Measurements from ENCODE around the gene PTPRT.
"Not testable (repeated sequence)": the region's sequence is repeated elsewhere in the genome, so short reads cannot be mapped to it uniquely, and the experiment has no call there.

The PTPRT gene

DNA sequence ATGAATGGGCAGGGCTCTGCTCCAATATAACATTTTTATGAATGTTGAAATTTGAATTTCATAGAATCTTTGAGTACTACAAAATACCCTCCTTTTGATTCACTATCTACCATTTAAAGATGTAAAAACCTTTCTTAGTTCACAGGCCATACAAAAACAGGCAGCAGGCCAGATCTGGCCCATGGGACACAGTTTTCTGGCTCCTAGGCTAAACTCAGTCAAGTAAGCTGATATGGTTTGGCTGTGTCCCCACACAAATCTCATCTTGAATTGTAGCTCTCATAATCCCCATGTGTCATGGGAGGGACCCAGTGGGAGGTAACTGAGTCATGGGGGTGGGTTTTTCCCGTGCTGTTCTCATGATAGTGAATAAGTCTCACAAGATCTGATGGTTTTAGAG is 25.0 kb downstream of the PTPRT start:
- H3K4ac ChIP-seq (ENCODE audit: low read depth in 1 of 2, low read length in 2 of 2); H4K91ac ChIP-seq (ENCODE audit: low read length); H3K18ac ChIP-seq (ENCODE audit: low read depth in 1 of 2, low read length in 2 of 2); H3K23ac ChIP-seq (ENCODE audit: low read length in 2 of 2); H3K4me1 ChIP-seq (ENCODE audit: control insufficient read depth, insufficient read depth, low read depth, low read length); H2AK5ac ChIP-seq (ENCODE audit: low read length, severe bottlenecking); H3K9ac ChIP-seq (ENCODE audit: low read length); H3K4me2 ChIP-seq (ENCODE audit: low read length, poor library complexity, severe bottlenecking); H3K27ac ChIP-seq (ENCODE audit: low read length, poor library complexity, severe bottlenecking); H2AFZ ChIP-seq (ENCODE audit: low read depth, low read length); H3K27me3 ChIP-seq (ENCODE audit: control insufficient read depth in 1 of 2, insufficient read depth in 1 of 2, low read length in 2 of 2); H3K36me3 ChIP-seq (ENCODE audit: control insufficient read depth in 1 of 2, insufficient read depth in 2 of 2, low read depth in 1 of 2, low read length in 2 of 2); H3K9me3 ChIP-seq (ENCODE audit: control insufficient read depth, low read length); H2BK15ac ChIP-seq (ENCODE audit: low read depth, poor library complexity, severe bottlenecking); DNase-seq; H3K4me3 ChIP-seq (ENCODE audit: insufficient read depth in 1 of 2, low read depth in 1 of 2, low read length in 2 of 2); H2BK12ac ChIP-seq (ENCODE audit: low read length in 2 of 2); H3K79me1 ChIP-seq (replicated peaks; ENCODE audit: low read length, poor library complexity, severe bottlenecking); H2BK120ac ChIP-seq (ENCODE audit: low read depth, low read length); H3K14ac ChIP-seq (ENCODE audit: low read length in 2 of 2); H4K8ac ChIP-seq (ENCODE audit: low read length); H2BK5ac ChIP-seq (ENCODE audit: low read depth, low read length, poor library complexity, severe bottlenecking): not testable (repeated sequence)
- WGBS, result 40% methylated on average over 1 of the region's 1 CpG

DNA sequence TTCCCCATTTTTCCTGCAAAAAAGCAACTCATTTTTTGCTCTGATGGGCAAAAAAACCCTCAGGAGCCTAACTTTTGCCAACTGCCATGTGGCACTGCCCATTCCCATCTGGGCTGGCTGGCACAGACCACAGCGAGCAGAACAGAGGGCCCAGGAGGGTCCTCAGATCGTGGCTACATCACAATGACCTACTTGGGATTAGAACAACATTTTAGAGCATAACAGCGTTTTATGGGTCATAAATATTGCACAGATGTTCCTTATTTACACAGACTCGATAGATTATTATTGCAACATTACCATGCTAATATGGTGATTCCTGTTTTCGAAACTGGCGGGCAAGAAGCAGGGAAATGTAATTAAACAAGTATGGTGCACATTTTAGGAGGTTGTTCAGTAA is 28.0 kb downstream of the PTPRT start:
- Histone ChIP-seq H3K4me1 (ENCODE audit: control insufficient read depth, insufficient read depth, low read depth, low read length) (no peaks in the 10 kb centered on the region), H3K9me3 (ENCODE audit: control insufficient read depth, low read length) (no peaks in the 10 kb centered on the region), H4K8ac (ENCODE audit: low read length) (no peak overlapping the region), H2BK5ac (ENCODE audit: low read depth, low read length, poor library complexity, severe bottlenecking) (no peak overlapping the region), H3K4me2 (ENCODE audit: low read length, poor library complexity, severe bottlenecking) (no peak overlapping the region), H3K79me1 (replicated peaks; ENCODE audit: low read length, poor library complexity, severe bottlenecking) (no peaks in the 10 kb centered on the region), H3K9ac (ENCODE audit: low read length) (no peak overlapping the region), H3K27me3 (ENCODE audit: control insufficient read depth in 1 of 2, insufficient read depth in 1 of 2, low read length in 2 of 2) (no peaks in the 10 kb centered on the region), H3K18ac (ENCODE audit: low read depth in 1 of 2, low read length in 2 of 2) (no peak overlapping the region), H2AK5ac (ENCODE audit: low read length, severe bottlenecking) (no peak overlapping the region), H3K4me3 (ENCODE audit: insufficient read depth in 1 of 2, low read depth in 1 of 2, low read length in 2 of 2) (no peak overlapping the region), H2AFZ (ENCODE audit: low read depth, low read length) (no peak overlapping the region), H3K14ac (ENCODE audit: low read length in 2 of 2) (no peak overlapping the region), H3K4ac (ENCODE audit: low read depth in 1 of 2, low read length in 2 of 2) (no peak overlapping the region), H3K36me3 (ENCODE audit: control insufficient read depth in 1 of 2, insufficient read depth in 2 of 2, low read depth in 1 of 2, low read length in 2 of 2) (no peaks in the 10 kb centered on the region), H2BK12ac (ENCODE audit: low read length in 2 of 2) (no peak overlapping the region), H3K27ac (ENCODE audit: low read length, poor library complexity, severe bottlenecking) (no peak overlapping the region), H3K23ac (ENCODE audit: low read length in 2 of 2) (no peak overlapping the region), H2BK15ac (ENCODE audit: low read depth, poor library complexity, severe bottlenecking) (no peak overlapping the region), H2BK120ac (ENCODE audit: low read depth, low read length) (no peak overlapping the region), H4K91ac (ENCODE audit: low read length) (no peak overlapping the region)
- no peak for DNase-seq
- 60% methylated on average over 2 of the region's 6 CpGs for WGBS

- Histone ChIP-seq H3K9me3 (ENCODE audit: control insufficient read depth, low read length) (no peaks in the 10 kb centered on the region), H3K23ac (ENCODE audit: low read length in 2 of 2) (no peak overlapping the region), H4K8ac (ENCODE audit: low read length) (no peak overlapping the region), H3K14ac (ENCODE audit: low read length in 2 of 2) (no peak overlapping the region), H2BK15ac (ENCODE audit: low read depth, poor library complexity, severe bottlenecking) (no peak overlapping the region), H2AK5ac (ENCODE audit: low read length, severe bottlenecking) (no peak overlapping the region), H2AFZ (ENCODE audit: low read depth, low read length) (no peak overlapping the region), H3K9ac (ENCODE audit: low read length) (no peak overlapping the region), H3K36me3 (ENCODE audit: control insufficient read depth in 1 of 2, insufficient read depth in 2 of 2, low read depth in 1 of 2, low read length in 2 of 2) (no peaks in the 10 kb centered on the region), H2BK120ac (ENCODE audit: low read depth, low read length) (no peak overlapping the region), H3K4me1 (ENCODE audit: control insufficient read depth, insufficient read depth, low read depth, low read length) (no peaks in the 10 kb centered on the region), H3K79me1 (replicated peaks; ENCODE audit: low read length, poor library complexity, severe bottlenecking) (no peaks in the 10 kb centered on the region), H3K4me2 (ENCODE audit: low read length, poor library complexity, severe bottlenecking) (no peak overlapping the region), H3K4ac (ENCODE audit: low read depth in 1 of 2, low read length in 2 of 2) (no peak overlapping the region), H4K91ac (ENCODE audit: low read length) (no peak overlapping the region), H2BK5ac (ENCODE audit: low read depth, low read length, poor library complexity, severe bottlenecking) (no peak overlapping the region), H3K27me3 (ENCODE audit: control insufficient read depth in 1 of 2, insufficient read depth in 1 of 2, low read length in 2 of 2) (no peaks in the 10 kb centered on the region), H2BK12ac (ENCODE audit: low read length in 2 of 2) (no peak overlapping the region), H3K27ac (ENCODE audit: low read length, poor library complexity, severe bottlenecking) (no peak overlapping the region), H3K4me3 (ENCODE audit: insufficient read depth in 1 of 2, low read depth in 1 of 2, low read length in 2 of 2) (no peak overlapping the region), H3K18ac (ENCODE audit: low read depth in 1 of 2, low read length in 2 of 2) (no peak overlapping the region)
- WGBS, result 80% methylated on average over 4 of the region's 6 CpGs
- no peak for DNase-seq
These were observed 28.8 kb downstream of the PTPRT start for GRCh38 chr20:43160941-43161340.

DNA sequence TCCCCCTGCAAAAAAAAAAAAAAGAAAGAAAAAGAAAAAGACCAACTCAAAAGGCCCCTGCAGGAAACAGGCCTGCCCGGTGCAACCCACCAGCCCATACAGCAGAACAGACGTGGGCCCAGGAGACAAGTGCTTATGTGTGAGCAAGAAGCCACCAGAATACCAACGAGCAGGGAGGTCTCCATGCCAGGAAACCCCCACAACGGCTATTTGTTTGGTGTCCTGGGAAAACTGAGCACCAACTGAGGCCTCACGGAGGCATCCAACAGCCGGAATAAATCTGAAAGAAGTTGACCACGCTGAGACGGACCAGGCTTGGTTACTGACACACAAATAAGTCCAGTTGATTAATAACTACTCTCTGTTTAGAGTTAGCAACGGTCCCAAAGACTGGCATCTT is 29.7 kb downstream of the PTPRT start:
- H3K4ac ChIP-seq (ENCODE audit: low read depth in 1 of 2, low read length in 2 of 2), result no peak overlapping the region
- no peaks in the 10 kb centered on the region for H3K36me3 ChIP-seq (ENCODE audit: control insufficient read depth in 1 of 2, insufficient read depth in 2 of 2, low read depth in 1 of 2, low read length in 2 of 2)
- no peak overlapping the region for H3K4me2 ChIP-seq (ENCODE audit: low read length, poor library complexity, severe bottlenecking)
- no peaks in the 10 kb centered on the region for H3K4me1 ChIP-seq (ENCODE audit: control insufficient read depth, insufficient read depth, low read depth, low read length)
- no peak overlapping the region for H3K23ac ChIP-seq (ENCODE audit: low read length in 2 of 2)
- no peak overlapping the region for H4K91ac ChIP-seq (ENCODE audit: low read length)
- no peak overlapping the region for H2BK120ac ChIP-seq (ENCODE audit: low read depth, low read length)
- no peak overlapping the region for H4K8ac ChIP-seq (ENCODE audit: low read length)
- WGBS, result 69% methylated on average over 8 of the region's 9 CpGs
- no peak overlapping the region for H3K4me3 ChIP-seq (ENCODE audit: insufficient read depth in 1 of 2, low read depth in 1 of 2, low read length in 2 of 2)
- H3K14ac ChIP-seq (ENCODE audit: low read length in 2 of 2), result no peak overlapping the region
- no peak overlapping the region for H2AFZ ChIP-seq (ENCODE audit: low read depth, low read length)
- H3K9ac ChIP-seq (ENCODE audit: low read length), result no peak overlapping the region
- H2BK12ac ChIP-seq (ENCODE audit: low read length in 2 of 2), result no peak overlapping the region
- H2BK5ac ChIP-seq (ENCODE audit: low read depth, low read length, poor library complexity, severe bottlenecking), result no peak overlapping the region
- no peak overlapping the region for H3K27ac ChIP-seq (ENCODE audit: low read length, poor library complexity, severe bottlenecking)
- no peaks in the 10 kb centered on the region for H3K79me1 ChIP-seq (replicated peaks; ENCODE audit: low read length, poor library complexity, severe bottlenecking)
- H2AK5ac ChIP-seq (ENCODE audit: low read length, severe bottlenecking), result no peak overlapping the region
- DNase-seq, result no peak
- H3K9me3 ChIP-seq (ENCODE audit: control insufficient read depth, low read length), result no peaks in the 10 kb centered on the region
- no peak overlapping the region for H2BK15ac ChIP-seq (ENCODE audit: low read depth, poor library complexity, severe bottlenecking)
- H3K18ac ChIP-seq (ENCODE audit: low read depth in 1 of 2, low read length in 2 of 2), result no peak overlapping the region
- no peaks in the 10 kb centered on the region for H3K27me3 ChIP-seq (ENCODE audit: control insufficient read depth in 1 of 2, insufficient read depth in 1 of 2, low read length in 2 of 2)
